RWPE1 (cell line): ENCODE data around the gene INPP5B.
A peak's percentile ranks its signal among the peaks of the same experiment; 100 is the strongest.

Source experiments
- CTCF ChIA-PET: fragments of 350-600 bp; sonication (Branson Sonifier 250); formaldehyde crosslinking; extraction: SDS; loops from one replicate; lab custom pipeline; 2021; lab: Yijun Ruan, JAX
- POLR2A ChIA-PET: fragments of 400-600 bp; formaldehyde crosslinking; extraction: SDS; loops from one replicate; lab custom pipeline; 2020; ENCODE audit warnings: antibody characterized with exemption; ENCODE audit not compliant: low non-redundant PET; lab: Yijun Ruan, JAX
- DNase-seq: peaks from one replicate; pipeline ENCODE4 v3.0.0; 2012; ENCODE audit warnings: low spot score
- H3K27ac ChIP-seq: fragments of 450-650 bp; 2 replicates; pipeline ENCODE4 v1.5.1; 2017
- CTCF ChIP-seq: fragments of 450-650 bp; conservative IDR thresholded peaks from 2 replicates; pipeline ENCODE4 v1.5.1; 2017; ENCODE audit warnings: low read depth, mild to moderate bottlenecking

Gene INPP5B

DNA sequence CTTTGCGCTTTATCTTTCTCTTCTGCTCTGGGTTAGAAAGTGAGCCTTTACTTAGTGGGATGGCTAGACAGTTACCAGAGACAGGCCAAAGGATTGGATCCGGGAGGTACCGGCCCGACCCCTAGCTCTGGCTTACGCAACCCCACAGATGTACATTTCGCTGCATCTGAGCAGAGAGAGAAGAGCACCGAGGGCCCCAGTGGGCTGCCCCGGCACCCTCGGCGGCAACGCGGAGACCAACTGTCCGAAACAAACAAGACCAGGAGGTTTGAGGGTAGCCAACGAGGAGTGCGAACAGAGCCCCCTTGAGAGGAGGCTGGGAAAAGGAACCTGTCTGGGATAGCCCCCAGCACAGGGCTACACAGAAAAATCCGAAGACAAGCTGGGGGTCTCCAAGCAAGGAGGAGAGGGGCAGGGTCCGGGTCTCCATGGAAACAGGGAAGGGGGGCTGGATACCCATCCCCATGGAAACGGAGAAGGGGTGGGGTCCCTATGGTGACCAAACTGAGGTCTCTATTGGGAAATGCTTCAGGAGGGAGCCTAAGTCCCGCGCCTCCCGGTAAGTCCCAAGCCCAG lies 87.8 kb downstream of the INPP5B start:
- peak; percentile 47 for DNase-seq
- POLR2A ChIA-PET = interaction anchor here (0.6 to 1.4 kb wide), 2 partner anchors 51 to 134 kb away, joined by 4 to 7 read pairs; partner anchors contain the start of genes C1orf122 and YRDC
- CTCF ChIA-PET = interaction anchor here (0.6 to 1.9 kb wide), 4 partner anchors 8 to 168 kb away, joined by 3 to 9 read pairs (median 6); a partner anchor contains a TSS

DNA sequence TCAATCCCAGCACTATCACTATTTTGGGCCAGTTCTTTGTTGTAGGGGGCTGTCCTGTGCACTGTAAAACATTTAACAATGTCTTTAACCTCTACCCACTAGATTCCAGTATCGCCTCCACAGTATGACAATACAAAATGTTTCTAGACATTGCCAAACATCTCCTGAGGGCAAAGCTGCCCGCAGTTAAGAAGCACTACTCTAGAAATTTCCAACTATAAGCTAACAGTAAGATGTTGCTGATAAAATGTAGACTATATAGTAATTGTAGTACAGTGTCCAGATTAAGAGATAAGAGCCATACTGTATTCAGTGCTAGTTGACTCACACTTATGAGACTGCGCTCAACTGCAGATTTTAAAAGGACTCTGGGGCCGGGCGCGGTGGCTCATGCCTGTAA lies 92.4 kb downstream of the INPP5B start:
- no peak for TF ChIP-seq CTCF
- DNase-seq = no peak
- no peak overlapping the region for H3K27ac ChIP-seq
- ChIA-PET CTCF (no interaction called here), POLR2A (no interaction called here)

More for the DNA sequence above, 87.8 kb downstream of the INPP5B start:
- no peak for TF ChIP-seq CTCF
- peak overlapping the region; percentile 90 for H3K27ac ChIP-seq

- TF ChIP-seq CTCF = no peak
- H3K27ac ChIP-seq = no peak overlapping the region
- POLR2A ChIA-PET = no interaction called here
- DNase-seq = no peak
- CTCF ChIA-PET = interaction anchor here (0.6 kb wide), 1 partner anchor 902 kb away, joined by 4 read pairs; no protein-coding TSS in a partner anchor
Measured at GRCh38 chr1:37853157-37853556, 93.7 kb downstream of the INPP5B start.

GRCh38 chr1:37851782-37852210 lies 95.1 kb downstream of the INPP5B start:
- no peak for DNase-seq
- no peak overlapping the region for H3K27ac ChIP-seq
- CTCF ChIA-PET = interaction anchor here (0.6 to 2.2 kb wide), 3 partner anchors 8 to 1473 kb away, joined by 3 to 9 read pairs (median 5); partner anchors contain the start of gene MTF1
- TF ChIP-seq CTCF = no peak
- POLR2A ChIA-PET = interaction anchor here (0.8 kb wide), 1 partner anchor 43 kb away, joined by 3 read pairs; the partner anchor contains the start of gene YRDC

DNA sequence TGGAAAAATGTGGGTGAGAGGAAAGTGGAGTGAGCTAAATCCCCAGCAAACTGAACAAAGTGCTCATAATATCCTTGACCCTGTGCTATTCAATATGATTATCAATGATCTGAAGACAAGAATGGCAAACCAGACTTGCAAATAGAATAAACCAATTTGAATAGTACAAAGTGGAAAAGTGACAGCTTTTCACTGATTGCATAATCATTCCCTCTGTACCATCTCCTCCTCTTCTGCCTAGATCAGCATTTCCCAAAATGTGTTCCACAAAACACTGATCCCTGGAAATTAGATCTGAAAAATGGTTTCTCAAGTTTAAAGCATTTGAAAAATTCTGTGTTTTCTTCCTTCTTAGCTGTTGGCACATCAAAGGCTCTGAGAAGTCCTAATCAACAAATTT lies 95.6 kb downstream of the INPP5B start:
- TF ChIP-seq CTCF = no peak
- no peak for DNase-seq
- ChIA-PET POLR2A (interaction anchor here (0.8 kb wide), 1 partner anchor 43 kb away, joined by 3 read pairs; the partner anchor contains the start of gene YRDC), CTCF (interaction anchor here (1.0 to 2.2 kb wide), 2 partner anchors 9 to 28 kb away, joined by 3 to 9 read pairs; partner anchors contain the start of gene MTF1)
- H3K27ac ChIP-seq = no peak overlapping the region

DNA sequence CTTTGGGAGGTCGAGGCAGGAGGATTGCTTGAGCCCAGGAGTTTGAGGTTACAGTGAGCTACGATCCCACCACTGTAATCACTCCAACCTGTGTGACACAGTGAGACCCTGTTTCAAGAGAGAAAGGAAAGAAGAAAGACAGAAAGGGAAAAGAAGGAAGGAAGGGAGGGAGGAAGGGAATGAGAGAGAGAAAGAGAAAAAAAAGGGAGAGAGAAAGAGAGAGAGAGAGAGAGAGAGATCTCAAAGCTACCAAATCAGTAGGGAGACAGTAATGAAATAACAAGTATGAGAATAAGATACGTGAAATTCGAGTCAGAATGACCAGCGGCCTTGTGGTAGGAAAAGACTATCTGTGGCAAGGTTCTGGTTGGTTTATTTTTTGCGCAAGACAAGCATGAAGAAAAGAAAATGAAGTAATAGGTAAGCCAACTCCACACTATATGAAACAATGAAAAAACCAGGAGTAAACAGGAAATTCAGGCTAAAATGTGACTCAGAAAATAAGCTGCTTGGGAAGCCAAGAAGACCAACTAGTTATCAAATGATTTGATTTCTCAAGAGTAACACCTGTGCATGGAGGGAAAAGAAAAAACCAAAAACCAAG lies 96.4 kb downstream of the INPP5B start:
- no peak for TF ChIP-seq CTCF
- DNase-seq = peak; percentile 25
- no peak overlapping the region for H3K27ac ChIP-seq
- ChIA-PET CTCF (interaction anchor here (2.2 kb wide), 1 partner anchor 10 kb away, joined by 9 read pairs; the partner anchor contains the start of gene MTF1), POLR2A (interaction anchor here (0.6 kb wide), 1 partner anchor 13 kb away, joined by 3 read pairs; no protein-coding TSS in a partner anchor)
